Right lobe of liver (tissue), 6 donors: Measurements from ENCODE around the gene SCIN. TPM values are rescaled to one million over a fixed set of nuclear protein-coding genes. Genes with fewer than 3 reads are reported as not detected.
"Not testable (repeated sequence)": the region's sequence is repeated elsewhere in the genome, so short reads cannot be mapped to it uniquely, and the experiment has no call there.

Source experiments
- ATAC-seq, 4 donors: fragments of 200-7000 bp; cut with Tn5 transposase; one replicate each; pipeline ENCODE4 v1.9.1; 2020; ENCODE audit warnings: mild to moderate bottlenecking in 4 of 4, moderate library complexity in 4 of 4
- DNase-seq, 3 donors: peaks; one replicate each; pipeline ENCODE4 v3.0.0-alpha.2; 2020
- H3K27ac ChIP-seq, 3 donors: fragments of 200-600 bp; one replicate each; pipeline ENCODE4 v1.8.0; 2022
- H3K27me3 ChIP-seq, 2 donors: fragments of 200-600 bp; one replicate each; pipeline ENCODE4 v1.8.0; 2022
- H3K36me3 ChIP-seq, 4 donors: fragments of 200-600 bp; sonication (generic) in 1 of 4; one replicate each; pipeline versions ENCODE4 v1.5.1 to v1.8.0; 2017 to 2022; ENCODE audit warnings: control low read depth in 1 of 4
- H3K4me1 ChIP-seq, 4 donors: fragments of 200-600 bp; sonication (generic) in 1 of 4; one replicate each; pipeline versions ENCODE4 v1.5.1 to v1.8.0; 2017 to 2022; ENCODE audit warnings: control low read depth in 1 of 4
- H3K4me3 ChIP-seq, 3 donors: fragments of 200-600 bp; one replicate each; pipeline ENCODE4 v1.8.0; 2022
- H3K9me3 ChIP-seq, 4 donors: fragments of 200-600 bp; sonication (generic) in 1 of 4; one replicate each; pipeline versions ENCODE4 v1.5.1 to v1.8.0; 2017 to 2022; ENCODE audit warnings: control low read depth in 1 of 4
- CTCF ChIP-seq, 4 donors: fragments of 200-600 bp in 3 of 4; fragments of 450-650 bp in 1 of 4; IDR thresholded peaks; one replicate each; pipeline versions ENCODE4 v1.5.1 to v1.8.0; 2016 to 2022; ENCODE audit warnings: antibody characterized with exemption in 4 of 4, mild to moderate bottlenecking in 2 of 4
- POLR2A ChIP-seq: fragments of 450-650 bp; IDR thresholded peaks from one replicate; pipeline ENCODE4 v1.6.1; 2017; ENCODE audit warnings: antibody characterized with exemption, mild to moderate bottlenecking
- WGBS: methylation state at CpG from one replicate; pipeline ENCODE4 v1.1.6; 2018; ENCODE audit warnings: low coverage, low lambda C conversion rate; ENCODE audit not compliant: insufficient coverage; ENCODE audit errors: missing lambda C conversion rate; 5-methylcytosine and 5-hydroxymethylcytosine counted together
- intact Hi-C, 2 donors: fragments of 100-400 bp; cut with DNase I; formaldehyde crosslinking; loops; one replicate each; pipeline versions ENCODE4 v1.11.2 to v1.14.1; 2022
- total RNA-seq, 6 experiments: library from RNA; depleted of rRNA in 2 of 6; stranded (reverse); fragments of >200 nt in 2 of 6; fragmentation: NEBNext Ultra II Directional in 3 of 6; extraction: Animal tissue kit (Norgen Biotek cat#: 25700) in 3 of 6; gene quantifications; one replicate each; pipeline versions ENCODE4 v1.1.0 to v1.2.4, GENCODE V29; 2016 to 2023
- donor health status: DM: no; HTN: yes; CAD: no.
- donor health status: DM: no; HTN: no; CAD: no.
- donor health status: DM: no; HTN: no; CAD: no.
- donor health status: DM: no; HTN: yes; CAD: no.
- donor health status: DM: no; HTN: yes; CAD: no.

The SCIN gene
- total RNA-seq, 6 experiments from 2014 or later, result 0.06 to 0.20 (median 0.18) TPM; not detected in 3

GRCh38 chr7:12554872-12555271, 15.6 kb upstream of the SCIN start:
- Histone ChIP-seq H3K4me1 (no peaks in the 10 kb centered on the region), H3K36me3 (no peaks in the 10 kb centered on the region), H3K4me3 (no peak overlapping the region), H3K9me3 (no peaks in the 10 kb centered on the region), H3K27me3 (no peaks in the 10 kb centered on the region), H3K27ac (no peak overlapping the region)
- WGBS, result 44% methylated on average over 6 of the region's 6 CpGs
- TF ChIP-seq CTCF (IDR thresholded peaks at IDR 0.05) (no peak), POLR2A (no peak)
- no peak for DNase-seq
- intact Hi-C loops, result no loop called here
- no peak for ATAC-seq

- H3K36me3 ChIP-seq, intact Hi-C loops, ATAC-seq, H3K27me3 ChIP-seq, H3K9me3 ChIP-seq, H3K4me3 ChIP-seq, DNase-seq, H3K4me1 ChIP-seq, H3K27ac ChIP-seq: not testable (repeated sequence)
- 80% methylated on average over 3 of the region's 6 CpGs for WGBS
Measured at GRCh38 chr7:12555695-12556094, 14.8 kb upstream of the SCIN start.

GRCh38 chr7:12556139-12556792, 14.3 kb upstream of the SCIN start:
- DNase-seq, H3K27me3 ChIP-seq, H3K36me3 ChIP-seq, H3K27ac ChIP-seq, intact Hi-C loops, H3K4me1 ChIP-seq, H3K4me3 ChIP-seq, H3K9me3 ChIP-seq, ATAC-seq: not testable (repeated sequence)
- WGBS, result 73% methylated on average over 2 of the region's 60 CpGs

GRCh38 chr7:12557282-12557681, 13.2 kb upstream of the SCIN start:
- Histone ChIP-seq H3K27ac (no peak overlapping the region), H3K4me1 (no peaks in the 10 kb centered on the region), H3K9me3 (no peaks in the 10 kb centered on the region), H3K36me3 (no peaks in the 10 kb centered on the region), H3K4me3 (no peak overlapping the region), H3K27me3 (no peaks in the 10 kb centered on the region)
- WGBS, result 57% methylated on average over 6 of the region's 7 CpGs
- TF ChIP-seq POLR2A (no peak), CTCF (IDR thresholded peaks at IDR 0.05) (no peak)
- intact Hi-C loops, result no loop called here
- ATAC-seq (no peak), DNase-seq (no peak)

GRCh38 chr7:12564996-12565764, 5.3 kb upstream of the SCIN start:
- ATAC-seq (no peak), DNase-seq (no peak)
- WGBS, result 65% methylated on average over 4 of the region's 4 CpGs
- Histone ChIP-seq H3K27me3 (peaks cover 0 to 1% of the 10 kb centered on the region in 2 donors), H3K4me3 (no peak overlapping the region), H3K27ac (no peak overlapping the region), H3K36me3 (no peaks in the 10 kb centered on the region), H3K9me3 (no peaks in the 10 kb centered on the region), H3K4me1 (peaks cover 0 to under 1% (median 0%) of the 10 kb centered on the region in 4 donors)
- TF ChIP-seq CTCF (IDR thresholded peaks at IDR 0.05) (no peak), POLR2A (no peak)
- intact Hi-C loops, result no loop called here
